H1 (cell line): Measurements from ENCODE around the gene TOM1L2. TPM values are rescaled to one million over a fixed set of nuclear protein-coding genes. Genes with fewer than 3 reads are reported as not detected.

Source experiments
- CTCF ChIA-PET: fragments of 300-600 bp; sonication (Branson Sonifier 250); formaldehyde crosslinking; loops from one replicate; lab custom pipeline; 2021; ENCODE audit not compliant: partially characterized antibody; lab: Charles Lee
- POLR2A ChIA-PET: fragments of 300-600 bp; sonication (Branson Sonifier 250); formaldehyde crosslinking; loops from one replicate; lab custom pipeline; 2021; ENCODE audit warnings: inconsistent platforms; ENCODE audit not compliant: partially characterized antibody; lab: Charles Lee
- DNase-seq, 2 experiments: peaks; one replicate each; pipeline versions ENCODE4 v3.0.0 to v3.0.0-alpha.2; 2010 to 2022; ENCODE audit warnings: low spot score in 2 of 2, low read depth in 1 of 2, mixed read lengths in 1 of 2
- FAIRE-seq: peaks from 2 replicates; lab custom pipeline; 2011; peaks lifted over from hg19 to GRCh38; lab: Jason Lieb, UNC
- H2AFZ ChIP-seq: 2 replicates; pipeline ENCODE4 v1.8.1; 2012; ENCODE audit warnings: low read length, inconsistent platforms
- H2AK5ac ChIP-seq: 2 replicates; pipeline ENCODE4 v1.6.1; 2013; ENCODE audit warnings: low read depth, low read length
- H2BK120ac ChIP-seq: replicated peaks from 2 replicates; pipeline ENCODE3; 2013; ENCODE audit warnings: low read depth, low read length, inconsistent platforms
- H2BK12ac ChIP-seq: 2 replicates; pipeline ENCODE4 v1.6.1; 2013; ENCODE audit warnings: low read depth, low read length
- H2BK15ac ChIP-seq: 2 replicates; pipeline ENCODE4 v1.6.1; 2013; ENCODE audit warnings: low read length
- H2BK20ac ChIP-seq: 2 replicates; pipeline ENCODE4 v1.6.1; 2013; ENCODE audit warnings: low read length
- H2BK5ac ChIP-seq: 2 replicates; pipeline ENCODE4 v1.6.1; 2013; ENCODE audit warnings: low read depth, low read length
- H3K14ac ChIP-seq: 2 replicates; pipeline ENCODE4 v1.6.1; 2013; ENCODE audit warnings: inconsistent platforms; ENCODE audit not compliant: insufficient read length
- H3K18ac ChIP-seq: 2 replicates; pipeline ENCODE4 v1.6.1; 2013; ENCODE audit warnings: low read length; ENCODE audit errors: extremely low read depth
- H3K23ac ChIP-seq: 2 replicates; pipeline ENCODE4 v1.6.1; 2013; ENCODE audit warnings: inconsistent platforms; ENCODE audit not compliant: insufficient read length
- H3K23me2 ChIP-seq: 2 replicates; pipeline ENCODE4 v1.6.1; 2013; ENCODE audit warnings: low read depth, low read length
- H3K27ac ChIP-seq: 2 replicates; pipeline ENCODE4 v1.6.1; 2011; ENCODE audit warnings: low read depth, low read length, inconsistent platforms
- H3K27me3 ChIP-seq, 4 experiments: replicated peaks in 1 of 4; 1 replicate in 1 of 4; 2 replicates in 3 of 4; pipeline versions ENCODE4 v1.6.1 to v1.8.1; 2011 to 2013; ENCODE audit warnings: low read length in 3 of 4, mild to moderate bottlenecking in 3 of 4, inconsistent platforms in 2 of 4, mixed read lengths in 2 of 4, moderate library complexity in 1 of 4; ENCODE audit not compliant: control insufficient read depth in 3 of 4, insufficient read depth in 3 of 4; ENCODE audit errors: extremely low read depth in 1 of 4
- H3K36me3 ChIP-seq, 4 experiments: 2 replicates each; pipeline versions ENCODE4 v1.6.1 to v1.8.1; 2011 to 2013; ENCODE audit warnings: mild to moderate bottlenecking in 4 of 4, low read length in 3 of 4, moderate library complexity in 2 of 4, control low read depth in 1 of 4, inconsistent platforms in 1 of 4; ENCODE audit not compliant: insufficient read depth in 4 of 4, control insufficient read depth in 2 of 4
- H3K4ac ChIP-seq: replicated peaks from 2 replicates; pipeline ENCODE3; 2013; ENCODE audit warnings: low read length, low read depth, mixed read lengths, inconsistent platforms; ENCODE audit not compliant: insufficient read length
- H3K4me1 ChIP-seq, 4 experiments: replicated peaks in 1 of 4; 1 replicate in 1 of 4; 2 replicates in 3 of 4; pipeline versions ENCODE4 v1.6.1 to v1.8.1; 2011 to 2013; ENCODE audit warnings: low read length in 3 of 4, inconsistent platforms in 2 of 4, mixed read lengths in 1 of 4; ENCODE audit not compliant: insufficient read depth in 4 of 4, control insufficient read depth in 3 of 4
- H3K4me2 ChIP-seq, 2 experiments: 2 replicates each; pipeline versions ENCODE4 v1.6.1 to v1.8.1; 2011 to 2013; ENCODE audit warnings: low read depth in 2 of 2, low read length in 2 of 2, control low read depth in 1 of 2, inconsistent platforms in 1 of 2, mild to moderate bottlenecking in 1 of 2; ENCODE audit not compliant: insufficient read depth in 1 of 2
- H3K4me3 ChIP-seq, 4 experiments: fragments of 200-600, 300-600 bp in 1 of 4; sonication (generic), shearing (Covaris generic), sonication (Bioruptor Twin) in 1 of 4; 2 replicates each; pipeline versions ENCODE4 v1.5.1 to v1.8.1; 2011 to 2016; ENCODE audit warnings: low read length in 4 of 4, low read depth in 3 of 4, control low read depth in 2 of 4, inconsistent platforms in 2 of 4, mild to moderate bottlenecking in 2 of 4, mixed read lengths in 1 of 4, moderate library complexity in 1 of 4; ENCODE audit not compliant: insufficient read depth in 2 of 4; ENCODE audit errors: extremely low read depth in 1 of 4
- H3K56ac ChIP-seq: replicated peaks from 2 replicates; pipeline ENCODE3; 2013; ENCODE audit warnings: low read depth, mild to moderate bottlenecking, mixed read lengths, low read length, inconsistent platforms; ENCODE audit not compliant: insufficient read length
- H3K79me1 ChIP-seq: 2 replicates; pipeline ENCODE4 v1.6.1; 2013; ENCODE audit warnings: low read depth, low read length, control low read depth
- H3K79me2 ChIP-seq, 2 experiments: 2 replicates each; pipeline versions ENCODE4 v1.6.1 to v1.8.1; 2012 to 2013; ENCODE audit warnings: low read length in 2 of 2, mild to moderate bottlenecking in 2 of 2, inconsistent platforms in 1 of 2; ENCODE audit not compliant: insufficient read depth in 2 of 2, control insufficient read depth in 1 of 2
- H3K9ac ChIP-seq, 4 experiments: replicated peaks in 1 of 4; 1 replicate in 1 of 4; 2 replicates in 3 of 4; pipeline versions ENCODE4 v1.6.1 to v1.8.1; 2011 to 2013; ENCODE audit warnings: low read depth in 3 of 4, low read length in 3 of 4, control low read depth in 2 of 4, mild to moderate bottlenecking in 2 of 4, moderate library complexity in 2 of 4, inconsistent platforms in 1 of 4; ENCODE audit errors: extremely low read depth in 1 of 4
- H3K9me3 ChIP-seq, 2 experiments: 2 replicates each; pipeline versions ENCODE4 v1.6.1 to v1.8.1; 2012 to 2013; ENCODE audit warnings: mild to moderate bottlenecking in 2 of 2, moderate library complexity in 2 of 2, control low read depth in 1 of 2, inconsistent platforms in 1 of 2, low read depth in 1 of 2, low read length in 1 of 2, mixed read lengths in 1 of 2; ENCODE audit not compliant: insufficient read depth in 2 of 2
- H4K20me1 ChIP-seq, 2 experiments: replicated peaks in 1 of 2; 2 replicates each; pipeline versions ENCODE3 to v1.8.1; 2011 to 2013; ENCODE audit warnings: inconsistent platforms in 2 of 2, low read length in 2 of 2, mild to moderate bottlenecking in 1 of 2; ENCODE audit not compliant: insufficient read depth in 2 of 2, control insufficient read depth in 1 of 2
- H4K5ac ChIP-seq: 2 replicates; pipeline ENCODE4 v1.6.1; 2013; ENCODE audit warnings: low read length, low read depth, mixed read lengths, inconsistent platforms; ENCODE audit not compliant: insufficient read length
- H4K8ac ChIP-seq: 2 replicates; pipeline ENCODE4 v1.8.0; 2013; ENCODE audit warnings: mild to moderate bottlenecking, moderate library complexity, low read length, inconsistent platforms; ENCODE audit not compliant: insufficient read depth; ENCODE audit errors: extremely low read depth
- H4K91ac ChIP-seq: replicated peaks from 2 replicates; pipeline ENCODE3; 2013; ENCODE audit warnings: low read length, mixed read lengths, inconsistent platforms; ENCODE audit not compliant: insufficient read length
- KDM1A ChIP-seq: fragments of 200-600, 300-600 bp; sonication (generic); IDR thresholded peaks from 2 replicates; pipeline ENCODE4 v1.7.1; 2016; ENCODE audit warnings: mild to moderate bottlenecking, low read length, borderline replicate concordance
- SIN3A ChIP-seq, 2 experiments: IDR thresholded peaks in 1 of 2; conservative IDR thresholded peaks in 1 of 2; 2 replicates each; pipeline ENCODE4 v1.6.1; 2011 to 2012; ENCODE audit warnings: low read length in 2 of 2, improper control_type of control experiment in 1 of 2, low read depth in 1 of 2, mild to moderate bottlenecking in 1 of 2
- WGBS, 2 experiments: shearing (Covaris generic) in 1 of 2; methylation state at CpG; one replicate each; pipeline versions ENCODE4 v1.1.6 to v1.1.7; 2013 to 2015; ENCODE audit warnings: low lambda C conversion rate in 2 of 2, mixed read lengths in 2 of 2, inconsistent platforms in 1 of 2, low coverage in 1 of 2, missing lambda C conversion rate in 1 of 2; ENCODE audit not compliant: insufficient replicate concordance in 2 of 2, insufficient coverage in 1 of 2, insufficient read length in 1 of 2; ENCODE audit errors: extremely low coverage in 1 of 2, missing lambda C conversion rate in 1 of 2; 5-methylcytosine and 5-hydroxymethylcytosine counted together
- polyA plus RNA-seq, 7 experiments: library from polyadenylated mRNA; depleted of rRNA in 3 of 7; stranded (reverse) in 5 of 7; unstranded in 2 of 7; fragments of >200 nt in 5 of 7; fragments of 200-250 nt in 2 of 7; gene quantifications; 1 replicate in 5 of 7; 2 replicates in 1 of 7; 4 replicates in 1 of 7; pipeline versions ENCODE4 v1.2.1 to v1.2.3, GENCODE V29; 2011 to 2013; ENCODE audit warnings: missing spikeins in 2 of 7, mixed read lengths in 2 of 7
- total RNA-seq: library from RNA; stranded (reverse); fragmentation: NEBNext Ultra II Directional; extraction: Animal tissue kit (Norgen Biotek cat#: 25700); gene quantifications from 2 replicates; pipeline ENCODE4 v1.2.1, GENCODE V29; 2021

TOM1L2 gene
- total and polyA plus RNA-seq, 2 of the 8 experiments (the other 6 are each of a cell fraction or from before 2014, with no cell fraction given), result 2.0 to 3.4 TPM

DNA sequence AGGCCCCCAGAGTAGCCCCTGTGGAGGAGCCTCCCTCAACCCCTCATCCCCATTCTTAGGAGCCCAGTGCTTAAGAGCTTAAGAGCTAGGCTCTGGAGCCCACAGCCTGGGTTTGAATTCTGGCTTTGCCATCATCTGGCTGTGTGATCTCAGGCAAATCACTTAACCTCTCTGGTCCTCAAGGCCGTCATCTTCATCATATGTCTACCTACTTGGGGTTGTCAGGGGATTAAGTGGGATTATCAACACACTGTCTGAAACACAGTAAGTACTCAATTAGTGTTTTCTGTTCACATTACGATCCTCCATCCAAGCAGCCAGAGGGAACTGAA, 140.2 kb downstream of the TOM1L2 start:
- Histone ChIP-seq H3K27me3 (no peaks in the 10 kb centered on the region), H2BK20ac (no peak overlapping the region), H2BK12ac (no peak overlapping the region), H3K9me3 (no peaks in the 10 kb centered on the region), H3K79me1 (peaks cover 33% of the 10 kb centered on the region), H3K23me2 (peaks cover 5% of the 10 kb centered on the region; the same call in 1 of the 2 replicates), H3K4me2 (no peak overlapping the region), H2AFZ (no peak overlapping the region), H3K36me3 (peaks cover 0 to 13% (median 2%) of the 10 kb centered on the region in 4 experiments; a peak in 5 of 8 replicates), H3K14ac (no peak overlapping the region), H3K56ac (no peak overlapping the region), H2BK5ac (no peak overlapping the region), H3K18ac (no peak overlapping the region), H4K5ac (no peak overlapping the region), H3K23ac (no peak overlapping the region), H3K4me1 (peaks cover 0 to 14% (median 9%) of the 10 kb centered on the region in 4 experiments; a peak in 6 of 7 replicates), H3K79me2 (peaks cover 42 to 84% of the 10 kb centered on the region in 2 experiments), H3K4me3 (no peak overlapping the region), H4K91ac (no peak overlapping the region), H4K20me1 (peaks cover 41 to 53% of the 10 kb centered on the region in 2 experiments), H2BK15ac (no peak overlapping the region), H2BK120ac (no peak overlapping the region), H4K8ac (no peak overlapping the region), H3K27ac (no peak overlapping the region), H3K4ac (no peak overlapping the region), H3K9ac (no peak overlapping the region), H2AK5ac (no peak overlapping the region)
- no peak for DNase-seq
- no peak for FAIRE-seq
- WGBS, 2 experiments, result 89% methylated on average over 2 of the region's 2 CpGs; no CpG with 5 or more reads in 1 of the 2 experiments
- POLR2A ChIA-PET, result interaction anchor here (0.7 to 18.4 kb wide), 7 partner anchors 9 to 110 kb away, joined by 3 to 532 read pairs (median 4); no protein-coding TSS in a partner anchor
- no peak for TF ChIP-seq SIN3A (conservative IDR thresholded peaks at IDR 0.05 in 1 of 2, IDR thresholded peaks at IDR 0.05 in 1 of 2; ENCODE audit: low read depth in 1 of 2, low read length in 2 of 2)
- peak; percentile 81; the same call in 1 of the 2 replicates for TF ChIP-seq KDM1A
- CTCF ChIA-PET, result interaction anchor here (0.6 to 3.4 kb wide), 9 partner anchors 9 to 51 kb away, joined by 3 to 14 read pairs (median 4); no protein-coding TSS in a partner anchor
